ENCODE measurements around the gene ATP2A1. TPM values are rescaled to one million over a fixed set of nuclear protein-coding genes. Genes with fewer than 3 reads are reported as not detected.
A peak's percentile ranks its signal among the peaks of the same experiment; 100 is the strongest.
"Not testable (repeated sequence)": the region's sequence is repeated elsewhere in the genome, so short reads cannot be mapped to it uniquely, and the experiment has no call there.

ATP2A1 gene
- total RNA-seq, 1 experiment from 2014 or later, result not detected

GRCh38 chr16:28935346-28935745, 57.1 kb downstream of the ATP2A1 start:
- no peak for DNase-seq (ENCODE audit: low read depth)

DNA sequence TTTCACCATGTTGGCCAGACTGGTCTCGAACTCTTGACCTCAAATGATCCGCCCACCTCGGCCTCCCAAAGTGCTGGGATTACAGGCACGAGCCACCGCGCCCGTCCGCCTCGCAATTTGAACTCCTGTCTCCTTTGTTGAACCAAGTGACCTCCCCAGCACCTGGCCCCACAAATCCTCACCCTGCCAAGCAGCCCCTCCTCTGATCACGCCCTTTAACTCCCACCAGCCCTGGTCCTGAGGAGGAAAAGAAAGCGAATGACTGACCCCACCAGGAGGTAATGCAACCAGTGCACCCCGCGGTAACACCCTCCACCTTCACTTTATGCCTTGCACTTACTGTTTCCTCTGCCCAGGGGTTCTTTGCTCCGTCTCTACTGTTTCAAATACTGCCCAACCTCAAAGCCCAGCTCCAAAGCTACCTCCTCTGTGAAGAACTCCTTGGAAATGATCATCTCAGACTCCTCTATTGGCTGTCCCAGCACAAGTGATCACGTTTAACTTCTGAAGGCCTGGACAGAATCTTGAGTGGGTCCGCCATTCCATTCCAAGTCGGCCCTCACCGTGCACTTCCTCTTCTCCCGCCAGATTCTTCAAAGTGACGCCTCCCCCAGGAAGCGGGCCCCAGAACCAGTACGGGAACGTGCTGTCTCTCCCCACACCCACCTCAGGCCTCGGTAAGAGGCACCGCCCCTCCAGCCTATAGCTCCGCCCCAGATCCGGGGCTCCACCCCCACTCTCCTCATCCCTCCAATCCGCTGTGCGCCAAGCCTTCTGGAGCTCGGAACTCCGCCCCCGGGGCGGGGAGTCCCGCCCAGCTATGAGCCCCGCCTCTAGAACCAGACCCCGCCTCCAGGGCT, 57.9 kb downstream of the ATP2A1 start:
- DNase-seq (ENCODE audit: low read depth), result peak; percentile 59

DNA sequence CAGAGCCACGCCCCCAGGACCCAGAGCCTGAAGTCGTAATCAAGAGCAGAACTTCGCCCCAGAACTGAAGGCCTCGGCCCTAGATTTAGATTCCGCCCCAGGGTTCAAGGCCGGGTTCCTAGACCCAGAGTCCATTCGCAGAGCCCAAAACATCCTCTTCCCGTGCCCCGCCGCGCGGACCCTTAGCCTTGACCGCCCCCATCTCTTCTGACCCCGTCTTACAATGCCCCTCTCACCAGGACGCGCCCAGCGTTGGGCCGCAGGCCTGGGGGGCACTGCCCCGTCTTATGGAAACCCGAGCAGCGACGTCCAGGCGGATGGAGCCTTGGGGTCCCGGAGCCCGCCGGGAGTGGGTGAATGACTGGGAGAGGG, 58.5 kb downstream of the ATP2A1 start:
- DNase-seq (ENCODE audit: low read depth), result no peak

GRCh38 chr16:28937222-28937876, 59.1 kb downstream of the ATP2A1 start:
- no peak for DNase-seq (ENCODE audit: low read depth)

DNA sequence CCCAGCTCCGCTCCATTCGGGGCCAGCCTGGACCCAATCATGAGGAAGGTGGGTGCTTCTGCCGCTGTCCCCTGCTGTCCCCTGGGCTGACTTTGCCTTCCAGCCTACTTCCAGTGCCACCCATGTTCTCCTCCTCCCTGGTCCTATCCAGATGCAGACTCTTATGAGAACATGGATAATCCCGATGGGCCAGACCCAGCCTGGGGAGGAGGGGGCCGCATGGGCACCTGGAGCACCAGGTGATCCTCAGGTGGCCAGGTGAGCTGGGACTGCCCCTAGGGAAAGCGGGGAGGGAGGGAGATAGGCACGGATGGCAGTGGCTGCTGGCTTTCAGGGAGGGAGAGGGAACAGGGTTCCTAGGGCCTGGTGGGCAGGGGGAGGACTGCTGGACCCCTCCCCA, 60.4 kb downstream of the ATP2A1 start:
- DNase-seq (ENCODE audit: low read depth), result no peak

- DNase-seq (ENCODE audit: low read depth), result not testable (repeated sequence)
These were observed 61.5 kb downstream of the ATP2A1 start for GRCh38 chr16:28939825-28940224.

- DNase-seq (ENCODE audit: low read depth), result no peak
These were observed 65.0 kb downstream of the ATP2A1 start for GRCh38 chr16:28943281-28943680.

- no peak for DNase-seq (ENCODE audit: low read depth)
These were observed 68.4 kb downstream of the ATP2A1 start for GRCh38 chr16:28946681-28947080.

DNA sequence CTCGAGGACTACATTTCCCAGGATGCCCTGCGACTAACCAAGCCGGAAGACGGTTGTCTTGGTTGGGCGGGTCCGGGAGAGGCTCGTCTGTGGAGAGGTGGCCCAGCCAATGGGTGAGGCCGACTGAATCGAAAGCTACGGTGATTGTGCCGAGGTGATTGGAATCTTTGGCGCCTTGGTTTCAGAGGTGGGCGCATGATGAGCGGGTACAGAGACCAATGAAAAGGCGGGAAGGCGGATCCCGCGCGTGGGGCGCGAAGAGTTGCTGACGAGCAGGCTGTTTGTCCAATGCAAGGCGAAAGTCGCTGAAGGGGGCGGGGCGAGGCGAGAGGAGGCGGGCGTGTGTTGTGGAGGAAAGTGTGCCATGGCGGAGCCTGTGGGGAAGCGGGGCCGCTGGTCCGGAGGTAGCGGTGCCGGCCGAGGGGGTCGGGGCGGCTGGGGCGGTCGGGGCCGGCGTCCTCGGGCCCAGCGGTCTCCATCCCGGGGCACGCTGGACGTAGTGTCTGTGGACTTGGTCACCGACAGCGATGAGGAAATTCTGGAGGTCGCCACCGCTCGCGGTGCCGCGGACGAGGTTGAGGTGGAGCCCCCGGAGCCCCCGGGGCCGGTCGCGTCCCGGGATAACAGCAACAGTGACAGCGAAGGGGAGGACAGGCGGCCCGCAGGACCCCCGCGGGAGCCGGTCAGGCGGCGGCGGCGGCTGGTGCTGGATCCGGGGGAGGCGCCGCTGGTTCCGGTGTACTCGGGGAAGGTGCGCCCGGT, 72.5 kb downstream of the ATP2A1 start, which contains the start of gene NFATC2IP:
Gene NFATC2IP, plus strand, starts transcription at position 290 of the 762 bp plus-strand sequence. Its CDS starts 75 bp downstream, at position 365.
- DNase-seq (ENCODE audit: low read depth), result peak; percentile 100

DNA sequence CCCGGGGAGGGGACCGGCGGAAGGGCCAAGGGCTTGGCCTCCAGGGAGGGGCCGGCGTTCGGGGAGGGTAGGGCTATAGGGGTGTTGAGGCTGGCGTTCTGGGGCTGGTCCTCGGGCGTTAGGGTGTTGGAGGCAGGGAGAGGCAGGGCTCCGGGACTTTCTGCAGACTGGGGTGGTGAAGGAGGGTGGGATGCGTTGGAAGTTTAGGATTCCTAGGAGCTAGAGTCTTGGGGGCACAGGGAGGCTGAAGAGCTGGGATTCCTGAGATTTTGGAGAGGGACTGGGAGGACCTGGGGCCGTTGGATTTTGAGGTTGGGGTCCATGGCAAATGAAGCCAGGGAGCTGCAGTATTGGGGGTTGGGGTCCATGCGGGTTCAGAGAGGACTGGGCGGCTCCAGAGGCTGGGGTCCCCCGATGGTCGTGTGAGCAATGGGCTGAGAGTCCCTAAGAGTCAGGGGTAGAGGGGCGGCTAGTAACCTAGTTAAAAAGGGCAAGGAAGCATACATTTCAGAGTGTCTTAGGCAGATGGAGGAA, 73.2 kb downstream of the ATP2A1 start:
- DNase-seq (ENCODE audit: low read depth), result peak; percentile 10

Small RNAs within 50 kb of the gene (small RNA-seq; reads per million reads assigned to genes)
- not detected for gene RF00416

Other genes with a start within 250 kb of the ATP2A1 start
- gene NPIPB8, start 240.4 kb upstream of the ATP2A1 start, total RNA-seq (2014; rRNA removed; shearing (Covaris generic)), result 0.23 TPM in 1 of 2 replicates, not detected in the other
- 456 and 760 TPM in 2 replicates for gene EIF3C, start 167.0 kb upstream of the ATP2A1 start, total RNA-seq (2014; rRNA removed; shearing (Covaris generic))
- 0.33 and 0.40 TPM in 2 replicates for gene NPIPB9, start 126.7 kb upstream of the ATP2A1 start, total RNA-seq (2014; rRNA removed; shearing (Covaris generic))
- gene ATXN2L, start 55.5 kb upstream of the ATP2A1 start, total RNA-seq (2014; rRNA removed; shearing (Covaris generic)), result 36.5 and 57.7 TPM in 2 replicates
- gene TUFM, start 32.1 kb upstream of the ATP2A1 start, total RNA-seq (2014; rRNA removed; shearing (Covaris generic)), result 390 and 404 TPM in 2 replicates
- gene SH2B1, start 14.6 kb upstream of the ATP2A1 start, total RNA-seq (2014; rRNA removed; shearing (Covaris generic)), result 28.5 and 38.5 TPM in 2 replicates
- 24.7 and 28.0 TPM in 2 replicates for gene RABEP2, start 46.8 kb downstream of the ATP2A1 start, total RNA-seq (2014; rRNA removed; shearing (Covaris generic))
- gene CD19, start 53.5 kb downstream of the ATP2A1 start, total RNA-seq (2014; rRNA removed; shearing (Covaris generic)), result not detected in 2 replicates
- gene NFATC2IP, start 72.4 kb downstream of the ATP2A1 start, total RNA-seq (2014; rRNA removed; shearing (Covaris generic)), result 30.4 and 33.2 TPM in 2 replicates
- 36.5 and 45.6 TPM in 2 replicates for gene SPNS1, start 96.3 kb downstream of the ATP2A1 start, total RNA-seq (2014; rRNA removed; shearing (Covaris generic))
- 32.7 and 44.1 TPM in 2 replicates for gene LAT, start 106.6 kb downstream of the ATP2A1 start, total RNA-seq (2014; rRNA removed; shearing (Covaris generic))